ENCODE results near the gene CFAP65. TPM values are rescaled to one million over a fixed set of nuclear protein-coding genes. Genes with fewer than 3 reads are reported as not detected.

CFAP65 gene
- polyA plus RNA-seq, 3 donors, result not detected

- H3K27ac ChIP-seq (ENCODE audit: low read depth in 1 of 2, low read length in 2 of 2), result no peak overlapping the region
- no peak overlapping the region for H3K9ac ChIP-seq (ENCODE audit: insufficient read depth, low read length, poor library complexity, severe bottlenecking)
- H3K4me3 ChIP-seq (replicated peaks in 1 of 3; ENCODE audit: low read depth in 2 of 3, low read length in 3 of 3), result no peak overlapping the region
- TF ChIP-seq, protein P1, sequence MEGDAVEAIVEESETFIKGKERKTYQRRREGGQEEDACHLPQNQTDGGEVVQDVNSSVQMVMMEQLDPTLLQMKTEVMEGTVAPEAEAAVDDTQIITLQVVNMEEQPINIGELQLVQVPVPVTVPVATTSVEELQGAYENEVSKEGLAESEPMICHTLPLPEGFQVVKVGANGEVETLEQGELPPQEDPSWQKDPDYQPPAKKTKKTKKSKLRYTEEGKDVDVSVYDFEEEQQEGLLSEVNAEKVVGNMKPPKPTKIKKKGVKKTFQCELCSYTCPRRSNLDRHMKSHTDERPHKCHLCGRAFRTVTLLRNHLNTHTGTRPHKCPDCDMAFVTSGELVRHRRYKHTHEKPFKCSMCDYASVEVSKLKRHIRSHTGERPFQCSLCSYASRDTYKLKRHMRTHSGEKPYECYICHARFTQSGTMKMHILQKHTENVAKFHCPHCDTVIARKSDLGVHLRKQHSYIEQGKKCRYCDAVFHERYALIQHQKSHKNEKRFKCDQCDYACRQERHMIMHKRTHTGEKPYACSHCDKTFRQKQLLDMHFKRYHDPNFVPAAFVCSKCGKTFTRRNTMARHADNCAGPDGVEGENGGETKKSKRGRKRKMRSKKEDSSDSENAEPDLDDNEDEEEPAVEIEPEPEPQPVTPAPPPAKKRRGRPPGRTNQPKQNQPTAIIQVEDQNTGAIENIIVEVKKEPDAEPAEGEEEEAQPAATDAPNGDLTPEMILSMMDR (IDR thresholded peaks at IDR 0.05), result no peak
- intact Hi-C loops (cut with micrococcal nuclease), result no loop called here
- no peak for DNase-seq
- Mint-ChIP-seq H3K27me3 (ENCODE audit: low read depth in 3 of 3) (peaks cover 68 to 88% (median 76%) of the 10 kb centered on the region in 3 donors), H3K9me3 (peaks cover 2 to 33% (median 20%) of the 10 kb centered on the region in 7 donors), H3K36me3 (peaks cover 0 to 4% of the 10 kb centered on the region in 2 donors), H3K27ac (no peak overlapping the region), H3K4me1 (peaks cover 8% of the 10 kb centered on the region), H3K4me3 (peak overlapping the region in 1 of 2 donors; percentile 72)
- no peaks in the 10 kb centered on the region for H4K20me1 ChIP-seq (ENCODE audit: insufficient read depth, low read length)
- no peaks in the 10 kb centered on the region for H3K36me3 ChIP-seq (replicated peaks in 1 of 2; ENCODE audit: control insufficient read depth in 1 of 2, insufficient read depth in 2 of 2, low read length in 2 of 2)
- H3K27me3 ChIP-seq (ENCODE audit: control insufficient read depth in 2 of 2, insufficient read depth in 2 of 2, low read length in 2 of 2), result peaks cover 48 to 64% of the 10 kb centered on the region in 2 donors
- H3K4me1 ChIP-seq (ENCODE audit: control insufficient read depth in 1 of 2, insufficient read depth in 2 of 2, low read length in 2 of 2), result peaks cover 0 to 8% of the 10 kb centered on the region in 2 donors
- H2AFZ ChIP-seq (ENCODE audit: insufficient read depth, low read depth, low read length, poor library complexity, severe bottlenecking), result no peak overlapping the region
- peaks cover 2 to 37% of the 10 kb centered on the region in 2 donors for H3K9me3 ChIP-seq (replicated peaks in 1 of 2; ENCODE audit: control insufficient read depth in 1 of 2, insufficient read depth in 1 of 2, low read length in 2 of 2)
- no peak overlapping the region for H3K4me2 ChIP-seq (replicated peaks; ENCODE audit: extremely low read depth, low read length, poor library complexity, severe bottlenecking)
- 60% methylated on average over 4 of the region's 5 CpGs for WGBS (ENCODE audit: insufficient coverage)
- H3K79me2 ChIP-seq (ENCODE audit: insufficient read depth, low read length), result no peaks in the 10 kb centered on the region
Observed at GRCh38 chr2:218964041-218964771, 77.1 kb downstream of the CFAP65 start.

DNA sequence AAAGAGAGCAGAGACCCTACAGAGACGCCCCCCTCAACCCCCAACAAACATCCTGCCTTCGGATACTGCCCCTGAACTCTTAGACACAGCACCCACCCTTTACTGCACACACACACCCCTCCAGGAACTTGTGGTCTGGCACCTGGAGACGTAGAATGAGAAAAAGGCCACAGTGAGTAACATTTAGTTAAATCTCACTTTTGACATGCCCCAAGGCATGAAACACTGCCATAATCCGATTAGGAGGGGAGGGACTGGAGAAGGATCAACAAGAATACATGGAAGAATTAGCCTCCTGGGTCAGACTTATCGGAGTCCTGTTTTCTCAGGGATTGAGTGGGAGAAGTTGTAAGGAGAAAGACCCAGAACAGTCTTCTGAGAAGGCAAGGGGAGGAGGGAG is 77.7 kb downstream of the CFAP65 start:
- H3K9me3 Mint-ChIP-seq, result peaks cover 2 to 36% (median 22%) of the 10 kb centered on the region in 7 donors
- peaks cover 0 to 10% of the 10 kb centered on the region in 2 donors for H3K4me1 ChIP-seq (ENCODE audit: control insufficient read depth in 1 of 2, insufficient read depth in 2 of 2, low read length in 2 of 2)
- H3K9me3 ChIP-seq (replicated peaks in 1 of 2; ENCODE audit: control insufficient read depth in 1 of 2, insufficient read depth in 1 of 2, low read length in 2 of 2), result peaks cover 2 to 42% of the 10 kb centered on the region in 2 donors
- no peak overlapping the region for H3K27ac ChIP-seq (ENCODE audit: low read depth in 1 of 2, low read length in 2 of 2)
- DNase-seq, result no peak
- H3K4me2 ChIP-seq (replicated peaks; ENCODE audit: extremely low read depth, low read length, poor library complexity, severe bottlenecking), result no peak overlapping the region
- H3K4me3 Mint-ChIP-seq, result peak overlapping the region in 1 of 2 donors; percentile 72
- peaks cover 11% of the 10 kb centered on the region for H3K4me1 Mint-ChIP-seq
- no peaks in the 10 kb centered on the region for H3K79me2 ChIP-seq (ENCODE audit: insufficient read depth, low read length)
- H3K27me3 Mint-ChIP-seq (ENCODE audit: low read depth in 3 of 3), result peaks cover 74 to 88% (median 78%) of the 10 kb centered on the region in 3 donors
- no peak overlapping the region for H2AFZ ChIP-seq (ENCODE audit: insufficient read depth, low read depth, low read length, poor library complexity, severe bottlenecking)
- 44% methylated on average over 2 of the region's 5 CpGs for WGBS (ENCODE audit: insufficient coverage)
- H3K36me3 ChIP-seq (replicated peaks in 1 of 2; ENCODE audit: control insufficient read depth in 1 of 2, insufficient read depth in 2 of 2, low read length in 2 of 2), result no peaks in the 10 kb centered on the region
- no peak overlapping the region for H3K9ac ChIP-seq (ENCODE audit: insufficient read depth, low read length, poor library complexity, severe bottlenecking)
- H3K27ac Mint-ChIP-seq, result no peak overlapping the region
- TF ChIP-seq, protein P1 (IDR thresholded peaks at IDR 0.05), result no peak
- H3K36me3 Mint-ChIP-seq, result peaks cover 0 to 4% of the 10 kb centered on the region in 2 donors
- intact Hi-C loops (cut with micrococcal nuclease), result no loop called here
- no peaks in the 10 kb centered on the region for H4K20me1 ChIP-seq (ENCODE audit: insufficient read depth, low read length)
- H3K4me3 ChIP-seq (replicated peaks in 1 of 3; ENCODE audit: low read depth in 2 of 3, low read length in 3 of 3), result no peak overlapping the region
- peaks cover 54 to 70% of the 10 kb centered on the region in 2 donors for H3K27me3 ChIP-seq (ENCODE audit: control insufficient read depth in 2 of 2, insufficient read depth in 2 of 2, low read length in 2 of 2)
